GM18868 (cell line): ENCODE results near the gene SYTL4.
"Not testable (repeated sequence)": the region's sequence is repeated elsewhere in the genome, so short reads cannot be mapped to it uniquely, and the experiment has no call there.

Experiments
- ATAC-seq: cut with Tn5 transposase; IDR thresholded peaks from one replicate; pipeline ENCODE4 v1.9.1; 2021; ENCODE audit warnings: mild to moderate bottlenecking, moderate library complexity; ENCODE audit not compliant: unreplicated experiment

Gene SYTL4

GRCh38 chrX:100731441-100732281 is at the start of gene SYTL4:
Gene SYTL4 (minus strand): TSS chrX:100732121. CDS start chrX:100702037, 30,084 bp downstream.
- no peak for ATAC-seq

GRCh38 chrX:100769439-100769838 is 37.5 kb upstream of the SYTL4 start:
- not testable (repeated sequence) for ATAC-seq

- ATAC-seq, result no peak
Measured at GRCh38 chrX:100768679-100769338, 36.9 kb upstream of the SYTL4 start.

- ATAC-seq, result no peak
Measured at GRCh38 chrX:100750883-100751282, 19.0 kb upstream of the SYTL4 start.

- ATAC-seq, result no peak
Measured at GRCh38 chrX:100748108-100748507, 16.2 kb upstream of the SYTL4 start.

GRCh38 chrX:100747703-100748102 is 15.8 kb upstream of the SYTL4 start:
- ATAC-seq, result no peak

- ATAC-seq, result no peak
Measured at GRCh38 chrX:100747090-100747489, 15.2 kb upstream of the SYTL4 start.

- no peak for ATAC-seq
Measured at GRCh38 chrX:100745806-100746537, 14.1 kb upstream of the SYTL4 start.

- ATAC-seq, result no peak
Measured at GRCh38 chrX:100745205-100745604, 13.3 kb upstream of the SYTL4 start.

- ATAC-seq, result no peak
Measured at GRCh38 chrX:100743009-100743607, 11.2 kb upstream of the SYTL4 start.

GRCh38 chrX:100724006-100724405 is 7.9 kb downstream of the SYTL4 start:
- not testable (repeated sequence) for ATAC-seq

- no peak for ATAC-seq
Measured at GRCh38 chrX:100721328-100721727, 10.6 kb downstream of the SYTL4 start.

- ATAC-seq, result no peak
Measured at GRCh38 chrX:100720301-100720700, 11.6 kb downstream of the SYTL4 start.

- ATAC-seq, result no peak
Measured at GRCh38 chrX:100719139-100719538, 12.8 kb downstream of the SYTL4 start.

GRCh38 chrX:100717363-100717762 is 14.6 kb downstream of the SYTL4 start:
- no peak for ATAC-seq

- ATAC-seq, result no peak
Measured at GRCh38 chrX:100710816-100711215, 21.1 kb downstream of the SYTL4 start.

GRCh38 chrX:100704581-100705203 is 27.2 kb downstream of the SYTL4 start:
- ATAC-seq, result no peak

GRCh38 chrX:100700809-100701208 is 31.1 kb downstream of the SYTL4 start:
- ATAC-seq, result peak; percentile 83

- ATAC-seq, result no peak
Measured at GRCh38 chrX:100698551-100698950, 33.4 kb downstream of the SYTL4 start.

GRCh38 chrX:100696699-100697351 is 35.1 kb downstream of the SYTL4 start:
- ATAC-seq, result peak; percentile 52
